Esophagus muscularis mucosa (tissue), 3 donors: ENCODE data around the gene DENND4C.
A peak's percentile ranks its signal among the peaks of the same experiment; 100 is the strongest.

Experiments used
- EP300 ChIP-seq: sonication (generic); formaldehyde crosslinking; IDR thresholded peaks from one replicate; pipeline ENCODE4 v1.6.1; 2017; ENCODE audit warnings: antibody characterized with exemption
- TF ChIP-seq, protein P1 (sequence below), 3 experiments: fragments of 200-600 bp in 2 of 3; fragments of 450-650 bp in 1 of 3; sonication (generic) in 2 of 3; IDR thresholded peaks; one replicate each; pipeline ENCODE4 v1.5.1; 2017 to 2019; ENCODE audit warnings: antibody characterized with exemption in 3 of 3, mild to moderate bottlenecking in 2 of 3, moderate library complexity in 1 of 3

DNA sequence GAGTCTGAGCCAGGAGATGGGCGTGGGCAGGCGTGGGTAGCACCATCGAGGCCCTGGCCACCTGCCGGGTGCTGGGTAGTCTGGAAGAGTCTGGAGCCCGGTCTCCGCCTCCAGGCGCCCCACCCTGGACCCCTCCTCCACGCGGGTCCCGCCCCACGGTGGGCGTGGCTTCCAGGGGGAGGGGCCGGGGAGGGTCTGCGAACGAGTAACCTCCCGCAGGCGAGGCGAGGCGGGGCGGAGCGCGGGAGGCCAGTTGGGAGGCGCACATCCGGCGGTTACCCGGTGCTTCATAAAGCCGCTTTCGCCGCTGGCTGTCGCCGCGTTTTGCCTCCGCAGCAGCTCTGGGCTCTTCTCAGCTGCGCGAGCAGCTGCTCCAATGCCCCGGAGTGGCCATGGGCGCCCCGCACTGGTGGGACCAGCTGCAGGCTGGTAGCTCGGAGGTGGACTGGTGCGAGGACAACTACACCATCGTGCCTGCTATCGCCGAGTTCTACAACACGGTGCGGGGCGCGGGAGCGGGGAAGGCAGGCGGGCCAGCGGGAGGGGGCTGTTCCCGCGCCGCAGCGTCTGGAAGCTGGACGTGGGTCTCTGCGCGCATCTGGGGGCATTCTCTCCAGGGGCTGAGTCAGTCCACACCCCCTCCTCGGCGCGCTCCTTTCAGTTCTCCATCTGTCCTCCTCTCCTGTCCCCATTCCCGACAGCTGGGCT is 178.4 kb downstream of the DENND4C start, which contains the start of gene ACER2:
- TF ChIP-seq, protein P1, sequence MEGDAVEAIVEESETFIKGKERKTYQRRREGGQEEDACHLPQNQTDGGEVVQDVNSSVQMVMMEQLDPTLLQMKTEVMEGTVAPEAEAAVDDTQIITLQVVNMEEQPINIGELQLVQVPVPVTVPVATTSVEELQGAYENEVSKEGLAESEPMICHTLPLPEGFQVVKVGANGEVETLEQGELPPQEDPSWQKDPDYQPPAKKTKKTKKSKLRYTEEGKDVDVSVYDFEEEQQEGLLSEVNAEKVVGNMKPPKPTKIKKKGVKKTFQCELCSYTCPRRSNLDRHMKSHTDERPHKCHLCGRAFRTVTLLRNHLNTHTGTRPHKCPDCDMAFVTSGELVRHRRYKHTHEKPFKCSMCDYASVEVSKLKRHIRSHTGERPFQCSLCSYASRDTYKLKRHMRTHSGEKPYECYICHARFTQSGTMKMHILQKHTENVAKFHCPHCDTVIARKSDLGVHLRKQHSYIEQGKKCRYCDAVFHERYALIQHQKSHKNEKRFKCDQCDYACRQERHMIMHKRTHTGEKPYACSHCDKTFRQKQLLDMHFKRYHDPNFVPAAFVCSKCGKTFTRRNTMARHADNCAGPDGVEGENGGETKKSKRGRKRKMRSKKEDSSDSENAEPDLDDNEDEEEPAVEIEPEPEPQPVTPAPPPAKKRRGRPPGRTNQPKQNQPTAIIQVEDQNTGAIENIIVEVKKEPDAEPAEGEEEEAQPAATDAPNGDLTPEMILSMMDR (IDR thresholded peaks at IDR 0.05), result peak in 1 of 3 experiments; percentile 6
- no peak for TF ChIP-seq EP300
